ENCODE measurements around the gene POLE4. TPM values are rescaled to one million over a fixed set of nuclear protein-coding genes. Genes with fewer than 3 reads are reported as not detected.

POLE4 gene
- total RNA-seq, 2 experiments from 2014 or later = 46.9 to 49.3 TPM

DNA sequence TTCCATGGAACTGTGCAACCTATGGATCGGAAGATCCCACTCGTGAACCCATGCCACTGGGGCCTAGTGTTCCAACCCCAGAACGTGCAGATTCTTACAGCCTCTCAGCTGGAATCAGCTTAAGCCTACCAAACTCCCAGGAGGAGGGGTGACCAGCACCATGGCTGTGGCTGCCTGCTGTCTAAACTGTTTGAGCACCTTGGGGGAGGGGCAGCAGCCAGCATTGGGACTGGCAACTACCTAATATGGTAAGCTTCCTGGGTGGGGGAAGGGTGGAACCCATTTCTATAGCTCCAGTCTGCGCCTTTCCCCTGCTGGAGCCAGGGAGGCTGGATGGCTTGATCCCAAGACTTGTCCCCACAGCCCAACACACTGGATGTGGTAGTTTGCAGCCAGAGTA is 10.7 kb upstream of the POLE4 start:
- peaks cover 2% of the 10 kb centered on the region for H3K9me3 Mint-ChIP-seq (ENCODE audit: low read depth)
- DNase-seq (no peak), ATAC-seq (no peak)
- peaks cover 3% of the 10 kb centered on the region for H3K27me3 Mint-ChIP-seq
- H3K27ac Mint-ChIP-seq = no peak overlapping the region
- H3K4me3 Mint-ChIP-seq = no peak overlapping the region
- H3K4me1 Mint-ChIP-seq = peaks cover 18% of the 10 kb centered on the region
- H3K36me3 Mint-ChIP-seq = peaks cover 23% of the 10 kb centered on the region
- CTCF ChIA-PET = no interaction called here

DNA sequence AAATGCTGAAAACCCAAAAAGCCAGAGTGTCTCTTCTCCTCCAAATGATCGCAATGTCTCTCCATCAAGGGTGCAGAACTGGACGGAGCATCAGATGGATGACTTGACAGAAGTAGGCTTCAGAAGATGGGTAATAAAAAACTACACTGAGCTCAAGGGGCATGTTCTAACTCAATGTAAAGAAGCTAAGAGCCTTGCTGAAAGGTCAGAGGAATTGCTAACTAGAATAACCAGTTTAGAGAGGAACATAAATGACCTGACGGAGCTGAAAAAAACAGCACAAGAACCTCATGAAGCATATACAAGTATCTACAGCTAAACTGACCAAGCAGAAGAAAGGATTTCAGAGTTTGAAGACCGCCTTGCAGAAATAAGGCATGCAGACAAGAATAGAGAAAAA is 9.7 kb upstream of the POLE4 start:
- DNase-seq (no peak), ATAC-seq (no peak)
- CTCF ChIA-PET = no interaction called here
- H3K9me3 Mint-ChIP-seq (ENCODE audit: low read depth) = peaks cover 2% of the 10 kb centered on the region
- H3K36me3 Mint-ChIP-seq = peaks cover 23% of the 10 kb centered on the region
- H3K4me1 Mint-ChIP-seq = peaks cover 17% of the 10 kb centered on the region
- H3K4me3 Mint-ChIP-seq = no peak overlapping the region
- peaks cover 3% of the 10 kb centered on the region for H3K27me3 Mint-ChIP-seq
- H3K27ac Mint-ChIP-seq = no peak overlapping the region

DNA sequence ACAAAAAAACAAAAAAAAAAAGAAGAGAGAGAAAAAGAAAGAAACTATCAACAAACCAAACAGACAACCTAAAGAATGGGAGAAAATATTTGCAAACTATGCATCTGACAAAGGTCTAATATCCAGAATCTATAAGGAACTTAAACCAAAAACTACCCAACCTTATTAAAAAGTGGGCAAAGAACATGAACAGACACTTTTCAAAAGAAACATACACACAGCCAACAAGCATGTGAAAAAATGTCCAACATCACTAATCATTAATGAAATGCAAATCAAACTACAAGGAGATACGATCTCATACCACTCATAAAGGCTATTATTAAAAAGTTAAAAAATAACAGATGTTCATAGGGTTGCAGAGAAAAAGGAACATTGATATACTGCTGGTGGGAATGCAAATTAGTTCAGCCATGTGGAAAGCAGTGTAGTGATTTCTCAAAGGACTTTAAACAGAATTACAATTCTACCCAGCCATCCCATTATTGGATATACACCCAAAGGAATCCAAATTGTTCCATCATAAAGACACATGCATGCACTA is 7.2 kb upstream of the POLE4 start:
- Mint-ChIP-seq H3K9me3 (ENCODE audit: low read depth) (peaks cover 2% of the 10 kb centered on the region), H3K27ac (no peak overlapping the region), H3K27me3 (peaks cover 3% of the 10 kb centered on the region), H3K4me1 (peaks cover 15% of the 10 kb centered on the region), H3K4me3 (no peak overlapping the region), H3K36me3 (peaks cover 28% of the 10 kb centered on the region)
- DNase-seq (no peak), ATAC-seq (no peak)
- CTCF ChIA-PET = no interaction called here

DNA sequence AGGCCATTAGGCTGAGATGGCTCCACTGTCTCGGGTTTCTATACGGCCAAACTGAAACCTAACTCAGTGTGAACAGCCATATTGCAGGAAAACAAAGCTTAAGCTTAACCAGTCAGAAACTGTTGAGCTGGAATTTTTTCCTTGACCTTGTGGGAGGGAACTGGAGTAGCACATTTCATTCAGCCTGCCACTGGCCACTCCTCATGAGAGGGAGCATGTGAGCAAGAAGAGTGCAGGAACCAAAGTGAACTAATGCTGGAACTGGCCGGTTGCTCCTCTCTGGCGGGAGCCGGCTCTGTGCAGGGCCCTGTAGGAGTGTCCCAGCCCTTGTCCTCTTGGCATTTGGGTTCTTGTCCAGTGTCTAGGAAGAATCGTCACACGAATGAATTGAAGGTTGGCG is 5.9 kb upstream of the POLE4 start:
- Mint-ChIP-seq H3K36me3 (peaks cover 23% of the 10 kb centered on the region), H3K4me1 (peaks cover 15% of the 10 kb centered on the region), H3K4me3 (no peak overlapping the region), H3K27ac (no peak overlapping the region), H3K9me3 (ENCODE audit: low read depth) (peaks cover 2% of the 10 kb centered on the region), H3K27me3 (peaks cover 3% of the 10 kb centered on the region)
- ATAC-seq (no peak), DNase-seq (no peak)
- CTCF ChIA-PET = interaction anchor here (1.2 kb wide), 1 partner anchor 33 kb away, joined by 3 read pairs; no protein-coding TSS in a partner anchor

DNA sequence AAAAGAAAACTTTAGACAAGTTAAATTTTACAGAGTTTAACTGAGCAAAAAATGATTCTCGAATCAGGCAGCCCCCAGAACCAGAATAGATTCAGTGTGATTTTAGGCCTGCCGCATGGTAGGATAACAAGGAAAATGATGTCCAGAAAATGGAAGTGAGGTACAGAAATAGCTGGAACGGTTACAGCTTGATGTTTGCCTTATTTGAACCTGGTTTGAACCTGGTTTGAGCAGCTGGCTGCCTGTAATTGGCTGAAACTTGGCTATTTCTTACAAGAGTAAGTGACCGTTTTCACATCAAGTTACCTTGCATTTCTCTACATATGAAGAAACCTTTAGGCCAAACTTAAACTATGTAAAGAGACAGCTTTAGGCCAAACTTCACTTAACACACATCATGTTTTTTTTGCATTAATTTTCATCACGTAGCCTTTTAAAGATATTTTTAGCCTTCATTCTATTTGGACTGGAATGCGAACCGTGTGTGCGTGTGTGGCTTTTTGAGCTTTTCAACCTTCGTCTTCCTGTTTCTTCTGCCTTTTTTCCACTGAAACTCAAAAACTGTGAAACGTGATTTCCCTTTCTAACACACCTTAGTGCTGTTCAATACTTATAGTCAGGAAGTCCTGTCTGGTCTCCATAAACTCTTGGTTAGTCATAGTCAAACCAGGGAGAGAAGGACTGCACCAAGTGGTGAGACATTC is 4.5 kb upstream of the POLE4 start:
- Mint-ChIP-seq H3K9me3 (ENCODE audit: low read depth) (peaks cover 2% of the 10 kb centered on the region), H3K4me3 (no peak overlapping the region), H3K27me3 (peaks cover 3% of the 10 kb centered on the region), H3K4me1 (peaks cover 23% of the 10 kb centered on the region), H3K36me3 (peaks cover 23% of the 10 kb centered on the region), H3K27ac (no peak overlapping the region)
- CTCF ChIA-PET = interaction anchor here (0.9 to 1.3 kb wide), 4 partner anchors 9 to 34 kb away, joined by 3 to 5 read pairs (median 4); no protein-coding TSS in a partner anchor
- no peak for ATAC-seq
- DNase-seq = no peak

DNA sequence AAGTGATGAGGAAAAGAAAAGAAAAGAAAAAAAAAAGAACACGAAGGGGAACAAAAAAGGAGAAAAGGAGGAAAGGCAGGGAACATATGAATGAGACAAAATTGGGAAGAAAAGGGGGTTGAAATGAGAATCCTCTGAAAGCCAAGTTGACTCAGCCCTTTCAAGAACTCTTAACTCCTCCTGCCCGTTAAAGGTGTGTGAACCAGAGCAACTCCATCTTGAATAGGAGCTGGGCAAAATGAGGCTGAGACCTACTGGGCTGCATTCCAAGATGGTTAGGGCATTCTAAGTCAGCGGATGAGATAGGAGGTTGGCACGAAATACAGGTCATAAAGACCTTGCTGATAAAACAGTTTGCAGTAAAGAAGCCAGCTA is 4.0 kb upstream of the POLE4 start:
- peaks cover 28% of the 10 kb centered on the region for H3K4me1 Mint-ChIP-seq
- peaks cover 3% of the 10 kb centered on the region for H3K27me3 Mint-ChIP-seq
- no peak overlapping the region for H3K4me3 Mint-ChIP-seq
- peaks cover 2% of the 10 kb centered on the region for H3K9me3 Mint-ChIP-seq (ENCODE audit: low read depth)
- ATAC-seq (no peak), DNase-seq (no peak)
- CTCF ChIA-PET = interaction anchor here (1.3 kb wide), 1 partner anchor 34 kb away, joined by 4 read pairs; no protein-coding TSS in a partner anchor
- peaks cover 22% of the 10 kb centered on the region for H3K36me3 Mint-ChIP-seq
- no peak overlapping the region for H3K27ac Mint-ChIP-seq

DNA sequence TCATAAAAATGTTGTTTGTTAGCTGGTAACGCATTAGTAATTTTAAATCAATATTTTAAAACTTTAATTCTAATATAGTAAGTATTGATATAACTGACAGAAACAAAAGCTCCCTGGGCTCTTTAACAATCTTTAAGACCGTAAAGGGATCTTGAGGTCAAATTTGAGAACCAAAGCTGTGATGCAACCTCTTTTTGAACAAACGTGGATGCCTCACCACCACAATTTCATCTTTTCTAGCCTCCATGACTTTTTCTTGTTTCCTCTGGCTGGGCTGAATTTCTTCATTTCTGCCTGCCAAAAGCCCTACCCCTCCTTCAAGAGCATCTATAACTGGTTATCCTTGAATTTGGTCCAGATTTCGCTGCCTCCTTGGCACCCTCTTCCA is 563 bp upstream of the POLE4 start:
- H3K36me3 Mint-ChIP-seq = peaks cover 39% of the 10 kb centered on the region
- peaks cover 40% of the 10 kb centered on the region for H3K4me1 Mint-ChIP-seq

DNA sequence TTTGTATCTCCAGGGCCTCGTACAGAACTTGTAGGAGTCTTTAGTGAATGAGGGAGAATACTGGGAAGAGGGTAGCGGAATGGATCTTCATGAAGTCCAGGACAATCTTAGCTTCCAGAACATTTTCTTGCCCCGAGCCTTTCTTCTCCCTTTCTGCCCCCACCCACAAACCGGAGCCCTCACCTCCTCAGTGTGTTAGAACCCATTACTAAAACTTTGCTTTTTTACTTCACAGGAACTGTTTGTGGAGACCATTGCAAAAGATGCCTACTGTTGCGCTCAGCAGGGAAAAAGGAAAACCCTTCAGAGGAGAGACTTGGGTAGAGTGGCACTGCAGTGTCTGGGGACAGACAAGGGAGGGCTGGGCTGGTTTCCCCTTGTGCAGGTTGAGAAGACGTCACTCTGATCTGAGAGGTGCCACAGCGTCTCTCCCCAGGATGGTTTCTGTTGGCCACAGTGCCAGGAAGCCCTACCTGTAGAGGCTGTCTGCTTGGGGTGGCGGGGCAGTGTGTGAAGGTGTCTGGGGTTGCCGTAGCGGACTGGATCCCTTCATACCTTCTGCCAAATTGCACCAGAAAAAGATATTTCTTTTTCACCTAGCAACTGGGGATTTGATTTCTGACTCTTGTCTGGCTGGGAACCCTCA is 786 bp downstream of the POLE4 start:
- Mint-ChIP-seq H3K36me3 (peaks cover 44% of the 10 kb centered on the region), H3K27me3 (no peaks in the 10 kb centered on the region), H3K4me1 (peaks cover 42% of the 10 kb centered on the region), H3K4me3 (peak overlapping the region; percentile 80), H3K27ac (peak overlapping the region; percentile 91), H3K9me3 (ENCODE audit: low read depth) (no peaks in the 10 kb centered on the region)
- CTCF ChIA-PET = no interaction called here
- ATAC-seq = no peak
- DNase-seq = peak; percentile 45

More for the DNA sequence above, 563 bp upstream of the POLE4 start:
- Mint-ChIP-seq H3K9me3 (ENCODE audit: low read depth) (no peaks in the 10 kb centered on the region), H3K4me3 (peak overlapping the region; percentile 80), H3K27ac (peak overlapping the region; percentile 84), H3K27me3 (no peaks in the 10 kb centered on the region)
- no peak for ATAC-seq
- no peak for DNase-seq
- CTCF ChIA-PET = interaction anchor here (1.2 kb wide), 1 partner anchor 36 kb away, joined by 3 read pairs; no protein-coding TSS in a partner anchor

DNA sequence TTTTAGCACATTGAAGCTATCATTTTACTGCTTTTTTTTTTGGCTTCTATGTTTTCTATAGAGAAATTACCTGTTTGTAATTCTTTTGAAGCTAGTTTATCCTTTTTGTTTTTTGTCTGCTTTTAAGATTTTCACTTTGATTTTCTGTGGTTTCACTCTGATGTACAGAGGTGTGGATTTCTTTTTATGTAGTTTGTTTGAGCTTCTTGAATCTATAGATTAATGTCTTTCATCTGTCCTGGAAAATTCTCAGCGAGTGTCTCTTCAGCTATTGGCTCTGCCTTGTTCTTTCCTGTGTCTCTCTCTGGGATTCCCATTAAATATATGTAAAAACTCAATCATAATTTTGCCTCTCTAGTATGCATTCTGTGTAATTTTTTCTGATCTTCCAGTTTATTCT is 8.4 kb downstream of the POLE4 start:
- H3K36me3 Mint-ChIP-seq = peaks cover 59% of the 10 kb centered on the region
- no peak for DNase-seq
- no peak for ATAC-seq
- peaks cover 6% of the 10 kb centered on the region for H3K9me3 Mint-ChIP-seq (ENCODE audit: low read depth)
- no peaks in the 10 kb centered on the region for H3K27me3 Mint-ChIP-seq
- H3K4me1 Mint-ChIP-seq = peaks cover 24% of the 10 kb centered on the region
- H3K27ac Mint-ChIP-seq = peak overlapping the region; percentile 74
- peak overlapping the region; percentile 32 for H3K4me3 Mint-ChIP-seq
- CTCF ChIA-PET = interaction anchor here (0.7 to 1.1 kb wide), 2 partner anchors 21 to 59 kb away, joined by 3 to 5 read pairs; no protein-coding TSS in a partner anchor

DNA sequence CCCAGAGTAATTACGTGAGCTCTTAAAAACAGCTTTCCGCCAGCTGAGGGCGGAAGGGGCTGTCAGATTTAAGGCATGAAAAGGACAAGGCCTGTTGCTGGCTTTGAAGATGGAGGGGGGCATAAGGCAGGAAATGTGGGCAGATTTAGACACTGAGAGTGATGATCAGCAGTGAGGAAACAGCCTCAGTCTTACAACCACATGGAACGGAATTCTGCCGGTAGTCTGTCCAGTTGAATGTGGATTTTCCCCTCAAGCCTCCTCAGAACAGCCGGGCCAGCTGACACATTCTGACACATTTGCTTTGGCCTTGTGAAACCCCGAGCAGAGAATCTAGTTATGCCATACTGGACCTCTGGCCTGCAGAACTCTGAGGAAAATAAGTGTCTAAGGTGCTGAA is 16.6 kb downstream of the POLE4 start:
- peaks cover 10% of the 10 kb centered on the region for H3K36me3 Mint-ChIP-seq
- no peaks in the 10 kb centered on the region for H3K9me3 Mint-ChIP-seq (ENCODE audit: low read depth)
- no peak overlapping the region for H3K27ac Mint-ChIP-seq
- ATAC-seq (no peak), DNase-seq (no peak)
- H3K27me3 Mint-ChIP-seq = no peaks in the 10 kb centered on the region
- CTCF ChIA-PET = no interaction called here
- H3K4me3 Mint-ChIP-seq = no peak overlapping the region
- no peaks in the 10 kb centered on the region for H3K4me1 Mint-ChIP-seq

DNA sequence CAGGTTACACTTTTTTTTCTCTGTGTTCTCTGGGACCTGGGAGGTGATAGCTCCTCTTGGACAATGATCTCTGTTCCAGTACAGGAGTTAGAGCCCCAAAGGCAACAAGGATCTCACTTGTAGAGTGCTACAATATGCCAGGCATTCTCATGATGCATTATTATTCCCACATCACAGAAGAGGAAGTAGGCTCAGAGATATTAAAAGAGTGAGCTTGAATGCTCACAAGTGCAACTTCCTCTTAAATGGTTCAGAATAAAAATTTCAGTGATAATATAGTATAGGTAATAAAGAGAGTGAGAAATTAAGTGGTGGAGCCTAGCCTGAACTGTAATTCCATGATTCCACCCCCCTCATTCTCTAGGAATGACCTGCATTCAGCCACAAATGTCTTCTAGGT is 21.4 kb downstream of the POLE4 start:
- no peaks in the 10 kb centered on the region for H3K4me1 Mint-ChIP-seq
- no peaks in the 10 kb centered on the region for H3K9me3 Mint-ChIP-seq (ENCODE audit: low read depth)
- no peak overlapping the region for H3K4me3 Mint-ChIP-seq
- no peaks in the 10 kb centered on the region for H3K27me3 Mint-ChIP-seq
- ATAC-seq = no peak
- CTCF ChIA-PET = no interaction called here
- peaks cover 6% of the 10 kb centered on the region for H3K36me3 Mint-ChIP-seq
- no peak for DNase-seq
- H3K27ac Mint-ChIP-seq = no peak overlapping the region

DNA sequence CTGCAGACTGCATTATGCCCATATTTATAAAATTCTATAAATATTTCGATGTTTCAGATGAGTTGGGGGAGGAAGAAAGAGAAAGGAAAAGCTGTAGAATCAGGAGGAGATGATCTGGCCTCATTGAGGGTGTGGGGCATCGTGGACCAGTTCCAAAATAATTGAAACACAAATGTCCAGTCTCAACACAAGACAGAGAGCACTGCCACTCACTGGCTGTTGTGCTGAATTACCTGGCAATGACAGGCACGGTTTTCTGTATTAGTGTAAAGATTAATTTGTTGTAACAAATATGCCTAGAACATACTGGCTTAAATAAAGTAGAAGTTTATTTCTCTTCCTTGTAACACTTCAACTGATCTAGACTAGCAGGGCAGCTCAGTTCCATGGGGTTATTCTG is 24.1 kb downstream of the POLE4 start:
- no peaks in the 10 kb centered on the region for H3K4me1 Mint-ChIP-seq
- no peaks in the 10 kb centered on the region for H3K27me3 Mint-ChIP-seq
- DNase-seq (no peak), ATAC-seq (no peak)
- CTCF ChIA-PET = no interaction called here
- H3K4me3 Mint-ChIP-seq = no peak overlapping the region
- no peaks in the 10 kb centered on the region for H3K9me3 Mint-ChIP-seq (ENCODE audit: low read depth)
- H3K36me3 Mint-ChIP-seq = peaks cover 3% of the 10 kb centered on the region
- no peak overlapping the region for H3K27ac Mint-ChIP-seq

DNA sequence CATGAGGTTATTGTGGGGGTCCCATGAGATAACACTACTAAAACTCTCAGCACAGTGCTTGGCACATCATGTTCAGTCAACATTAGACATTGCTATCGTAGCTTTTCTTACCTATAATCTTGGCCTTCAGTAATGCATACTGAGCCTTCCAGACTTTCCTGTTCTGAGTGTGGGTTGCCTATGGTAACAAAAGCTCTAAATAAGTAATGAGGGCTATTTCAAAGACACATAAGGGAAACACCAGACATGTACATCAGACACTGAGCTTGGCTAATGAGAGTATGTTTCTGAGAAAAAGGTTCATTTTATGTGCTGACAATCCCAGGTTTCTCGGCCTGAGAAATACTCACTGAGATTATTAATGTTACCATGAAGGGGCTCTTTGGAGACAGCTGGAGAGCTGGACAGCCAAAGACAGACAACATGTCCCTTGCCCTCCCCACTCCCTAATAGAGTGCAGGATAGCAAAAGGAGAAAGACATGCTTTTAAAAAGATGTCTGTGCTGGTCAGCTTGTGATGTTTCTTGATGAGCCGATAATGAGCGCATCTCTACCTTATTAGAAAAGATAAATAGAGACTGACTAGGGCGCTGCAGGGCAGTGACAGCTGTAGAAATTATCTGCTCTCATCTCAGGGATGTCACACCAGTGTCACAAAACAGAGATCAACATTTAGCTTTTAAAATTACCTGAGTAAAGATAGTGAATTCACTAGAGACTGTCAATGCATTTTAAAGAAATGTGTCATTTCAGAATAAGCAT is 25.4 kb downstream of the POLE4 start:
- DNase-seq (no peak), ATAC-seq (no peak)
- Mint-ChIP-seq H3K4me3 (no peak overlapping the region), H3K27ac (no peak overlapping the region), H3K9me3 (ENCODE audit: low read depth) (no peaks in the 10 kb centered on the region), H3K36me3 (peaks cover 3% of the 10 kb centered on the region), H3K4me1 (no peaks in the 10 kb centered on the region), H3K27me3 (no peaks in the 10 kb centered on the region)
- CTCF ChIA-PET = interaction anchor here (0.5 to 1.4 kb wide), 3 partner anchors 29 to 253 kb away, joined by 3 read pairs; no protein-coding TSS in a partner anchor
